K562 (cell line): ENCODE results near the gene IMP4. TPM values are rescaled to one million over a fixed set of nuclear protein-coding genes. Genes with fewer than 3 reads are reported as not detected.

Source experiments
- ATF2 ChIP-seq: sonication (generic); formaldehyde crosslinking; IDR thresholded peaks from 2 replicates; pipeline ENCODE4 v1.8.1; 2022; ENCODE audit warnings: missing genetic modification reagents
- CBFA2T3 ChIP-seq: fragments of 450-650 bp; IDR thresholded peaks from 2 replicates; pipeline ENCODE4 v1.6.1; 2017
- CEBPG ChIP-seq, 3 experiments: fragments of 200-800 bp in 1 of 3; sonication (Bioruptor generic) in 1 of 3; sonication (generic) in 1 of 3; formaldehyde crosslinking in 1 of 3; IDR thresholded peaks in 2 of 3; conservative IDR thresholded peaks in 1 of 3; 2 replicates each; pipeline versions ENCODE4 v1.6.1 to v1.8.0; 2016 to 2022; ENCODE audit warnings: missing compliant biosample characterization in 2 of 3, missing genetic modification characterization in 2 of 3, mild to moderate bottlenecking in 1 of 3, missing genetic modification reagents in 1 of 3
- CEBPZ ChIP-seq: fragments of 150-350 bp; IDR thresholded peaks from 2 replicates; pipeline ENCODE4 v1.6.1; 2014; ENCODE audit warnings: low read depth, mild to moderate bottlenecking, low read length, borderline replicate concordance
- CHD2 ChIP-seq: IDR thresholded peaks from 2 replicates; pipeline ENCODE4 v1.6.1; 2011; ENCODE audit warnings: low read depth, low read length
- CSDE1 ChIP-seq, 2 experiments: fragments of 450-650 bp; IDR thresholded peaks; 2 replicates each; pipeline ENCODE4 v1.6.1; 2016; ENCODE audit warnings: mild to moderate bottlenecking in 1 of 2
- GTF2B ChIP-seq: IDR thresholded peaks from 2 replicates; pipeline ENCODE4 v1.6.1; 2011; ENCODE audit not compliant: insufficient read length; ENCODE audit errors: extremely low read depth
- MNT ChIP-seq, 2 experiments: fragments of 450-650 bp; conservative IDR thresholded peaks; 2 replicates each; pipeline ENCODE4 v1.6.1; 2017; ENCODE audit warnings: mild to moderate bottlenecking in 2 of 2, moderate library complexity in 2 of 2
- RBBP5 ChIP-seq: fragments of 200-600 bp; sonication (generic); IDR thresholded peaks from 2 replicates; pipeline ENCODE4 v1.6.1; 2012; ENCODE audit warnings: borderline replicate concordance, mild to moderate bottlenecking, low read length, control low read depth, inconsistent platforms; ENCODE audit not compliant: insufficient read depth, poor library complexity, severe bottlenecking
- TEAD2 ChIP-seq: fragments of 450-650 bp; IDR thresholded peaks from 2 replicates; pipeline ENCODE4 v1.6.1; 2016; ENCODE audit warnings: missing genetic modification characterization, control low read depth, missing compliant biosample characterization
- YBX1 ChIP-seq: fragments of 450-650 bp; IDR thresholded peaks from 2 replicates; pipeline ENCODE4 v1.7.1; 2016; ENCODE audit warnings: mild to moderate bottlenecking
- ZBTB12 ChIP-seq: fragments of 250-450 bp; sonication (Bioruptor Pico); IDR thresholded peaks from 2 replicates; pipeline ENCODE4 v1.4.0; 2020
- ZBTB33 ChIP-seq: sonication (generic); formaldehyde crosslinking; IDR thresholded peaks from 2 replicates; pipeline ENCODE4 v1.8.1; 2023; ENCODE audit warnings: mild to moderate bottlenecking, missing genetic modification reagents
- ZNF212 ChIP-seq: fragments of 450-650 bp; formaldehyde crosslinking; IDR thresholded peaks from 2 replicates; pipeline ENCODE4 v1.4.0; 2020; ENCODE audit warnings: mild to moderate bottlenecking
- ZNF324 ChIP-seq: fragments of 250-450 bp; sonication (Bioruptor Pico); IDR thresholded peaks from 2 replicates; pipeline ENCODE4 v1.4.0; 2020; ENCODE audit warnings: mild to moderate bottlenecking
- ZNF57 ChIP-seq: fragments of 450-650 bp; formaldehyde crosslinking; IDR thresholded peaks from 2 replicates; pipeline ENCODE4 v1.4.0; 2020; ENCODE audit warnings: mild to moderate bottlenecking, moderate library complexity
- polyA plus RNA-seq, 8 experiments: library from polyadenylated mRNA; depleted of rRNA in 4 of 8; stranded (reverse) in 5 of 8; unstranded in 3 of 8; fragments of >200 nt; fragmentation: Nextera tagmentation in 2 of 8; fragmentation: Illumina TruSeq in 1 of 8; extraction: Ambion mirVana in 2 of 8; extraction: Trizol in 1 of 8; gene quantifications; 2 replicates each; pipeline versions ENCODE4 v1.2.1 to v1.2.3, GENCODE V29; 2011 to 2014; ENCODE audit warnings: inconsistent platforms in 1 of 8, missing spikeins in 1 of 8
- total RNA-seq, 7 experiments: library from RNA; depleted of rRNA in 6 of 7; stranded (reverse); fragments of >200 nt in 6 of 7; fragmentation: Illumina TruSeq in 2 of 7; extraction: Trizol in 2 of 7; gene quantifications; 2 replicates each; pipeline versions ENCODE4 v1.2.1 to v1.2.3, GENCODE V29; 2011 to 2021; ENCODE audit warnings: low replicate concordance in 1 of 7

The IMP4 gene
- total and polyA plus RNA-seq, 9 of the 15 experiments (the other 6 are each of a cell fraction or from before 2014, with no cell fraction given) = 35.4 to 209 (median 100.0) TPM

GRCh38 chr2:130332271-130333073, 10.2 kb upstream of the IMP4 start (continued):
- TF ChIP-seq GTF2B = no peak
- TF ChIP-seq ZBTB12 (CRISPR knock-in tag) = no peak
- no peak for TF ChIP-seq ATF2
- no peak for TF ChIP-seq CSDE1 (IDR thresholded peaks at IDR 0.05)
- no peak for TF ChIP-seq RBBP5
- no peak for TF ChIP-seq TEAD2 (tag)
- peak; percentile 71 to 73 for TF ChIP-seq MNT (conservative IDR thresholded peaks at IDR 0.05)
- TF ChIP-seq ZNF212 (CRISPR knock-in tag) = no peak
- no peak for TF ChIP-seq ZNF57 (CRISPR knock-in tag)
- TF ChIP-seq ZBTB33 (CRISPR knock-in tag) = peak; percentile 77; the same call in 1 of the 2 replicates
- TF ChIP-seq CBFA2T3 = no peak
- no peak for TF ChIP-seq CEBPG (CRISPR knock-in tag; IDR thresholded peaks at IDR 0.05)
- TF ChIP-seq CEBPG (tag; conservative IDR thresholded peaks at IDR 0.05 in 1 of 2, IDR thresholded peaks at IDR 0.05 in 1 of 2) = peak in 1 of 2 experiments; percentile 60; a peak in 2 of 4 replicates
- TF ChIP-seq CHD2 = no peak
- no peak for TF ChIP-seq CEBPZ
- no peak for TF ChIP-seq YBX1
- TF ChIP-seq ZNF324 (CRISPR knock-in tag) = no peak
